Measurements from ENCODE around the gene PIGP. TPM values are rescaled to one million over a fixed set of nuclear protein-coding genes. Genes with fewer than 3 reads are reported as not detected.
"Not testable (repeated sequence)": the region's sequence is repeated elsewhere in the genome, so short reads cannot be mapped to it uniquely, and the experiment has no call there.

Gene PIGP
- total RNA-seq, 1 experiment from 2014 or later: 27.9 TPM

- DNase-seq (ENCODE audit: low read depth): no peak
Observed at GRCh38 chr21:37076087-37076850, 3.4 kb upstream of the PIGP start.

GRCh38 chr21:37075214-37075770 is 2.4 kb upstream of the PIGP start:
- no peak for DNase-seq (ENCODE audit: low read depth)

DNA sequence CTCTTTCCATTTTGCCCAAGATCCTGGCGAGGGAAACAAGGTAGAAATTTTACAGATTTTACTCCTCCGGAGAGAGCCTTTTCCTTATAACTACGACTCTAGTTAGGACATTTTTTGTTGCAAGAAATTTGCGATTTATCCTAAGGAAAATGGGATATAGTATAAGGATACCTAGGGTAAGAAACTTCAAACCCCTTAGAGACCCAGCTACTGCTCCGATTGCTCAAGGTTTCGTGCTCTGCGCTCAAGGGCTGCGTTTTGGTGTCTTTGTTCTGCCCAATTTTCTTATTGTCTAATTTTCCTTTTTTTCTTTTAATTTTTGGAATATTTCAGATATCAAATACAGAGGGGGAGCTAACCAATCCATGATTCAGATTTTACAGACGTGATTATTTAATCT is 1.7 kb upstream of the PIGP start:
- DNase-seq (ENCODE audit: low read depth): no peak

DNA sequence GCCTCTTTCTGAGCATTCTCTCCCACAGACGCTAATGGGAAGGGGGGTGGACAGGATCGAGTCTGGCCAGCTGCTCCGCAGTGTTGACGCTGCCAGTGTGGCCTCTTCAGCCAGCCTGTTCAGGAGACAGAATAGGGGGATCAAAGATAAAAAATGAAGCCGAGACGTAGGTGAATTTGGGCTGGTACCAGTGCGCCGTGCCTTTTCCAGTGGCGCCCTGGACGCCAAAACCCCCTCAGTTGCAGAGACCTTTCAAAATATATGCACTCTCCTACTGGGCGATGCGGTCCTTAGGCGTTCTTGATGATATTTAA is 1.3 kb upstream of the PIGP start:
- no peak for DNase-seq (ENCODE audit: low read depth)

DNA sequence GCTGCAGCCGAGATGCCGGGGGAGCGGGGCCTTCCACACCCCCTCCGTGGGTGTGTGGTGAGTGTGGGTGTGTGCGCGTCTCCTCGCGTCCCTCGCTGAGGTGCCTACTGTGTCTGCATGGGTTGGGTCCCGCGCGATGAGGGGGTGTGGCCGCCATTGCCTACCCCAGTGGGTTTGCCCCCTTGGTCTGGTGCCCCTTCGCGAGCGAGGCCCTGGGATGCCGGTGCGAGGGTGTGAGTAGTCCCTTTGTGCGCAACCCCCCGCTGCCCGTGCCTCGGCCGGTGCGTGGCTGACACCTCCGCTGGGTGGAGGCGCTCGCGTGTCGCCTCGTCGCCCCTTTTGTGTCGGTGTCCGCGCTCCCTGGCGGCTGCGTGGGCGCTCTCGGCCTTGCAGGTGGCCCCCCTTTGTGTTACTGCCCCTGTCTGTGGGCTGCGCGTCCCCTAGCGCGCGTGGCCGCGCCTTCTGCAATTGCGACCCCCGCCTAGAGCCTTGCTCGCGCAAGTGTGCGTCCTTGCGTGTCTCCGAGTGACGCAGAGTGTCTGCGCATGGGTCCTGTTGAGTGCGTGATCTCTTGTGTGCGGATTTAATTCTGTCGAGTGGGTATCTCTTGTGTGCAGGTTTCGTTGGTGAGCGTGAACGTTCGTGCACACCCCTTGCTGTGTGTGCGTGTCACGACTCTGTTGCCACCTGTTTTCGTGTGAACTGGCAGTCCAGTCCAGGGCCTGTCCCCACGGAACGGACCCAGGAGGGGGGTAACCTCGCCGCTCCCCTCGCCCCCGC is 736 bp upstream of the PIGP start:
- no peak for DNase-seq (ENCODE audit: low read depth)

GRCh38 chr21:37072274-37072987 is 440 bp downstream of the PIGP start:
- peak; percentile 19 for DNase-seq (ENCODE audit: low read depth)

GRCh38 chr21:37071561-37072273 is 1.2 kb downstream of the PIGP start:
- peak; percentile 23 for DNase-seq (ENCODE audit: low read depth)

- DNase-seq (ENCODE audit: low read depth): no peak
Observed at GRCh38 chr21:37065561-37066177, 7.2 kb downstream of the PIGP start.

DNA sequence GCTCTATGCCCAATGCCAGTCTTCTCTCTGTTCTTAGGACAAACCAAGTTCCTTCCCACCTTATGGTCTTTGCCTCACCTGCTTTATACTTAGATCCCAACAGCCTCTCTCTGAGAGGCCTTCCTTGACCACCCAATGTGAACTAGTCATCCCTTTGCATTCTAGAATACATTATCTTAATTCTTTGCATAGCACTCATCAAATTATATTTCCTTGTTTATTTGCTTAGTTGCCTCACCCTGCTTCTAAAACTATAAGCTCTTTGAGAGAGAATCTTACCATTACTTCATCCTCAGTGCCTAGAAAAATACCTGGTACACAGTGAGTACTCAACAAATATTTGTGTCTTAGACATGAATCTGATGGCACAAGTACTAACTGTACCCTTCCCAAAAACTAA is 8.0 kb downstream of the PIGP start:
- no peak for DNase-seq (ENCODE audit: low read depth)

- no peak for DNase-seq (ENCODE audit: low read depth)
Observed at GRCh38 chr21:37063433-37063832, 9.4 kb downstream of the PIGP start.

DNA sequence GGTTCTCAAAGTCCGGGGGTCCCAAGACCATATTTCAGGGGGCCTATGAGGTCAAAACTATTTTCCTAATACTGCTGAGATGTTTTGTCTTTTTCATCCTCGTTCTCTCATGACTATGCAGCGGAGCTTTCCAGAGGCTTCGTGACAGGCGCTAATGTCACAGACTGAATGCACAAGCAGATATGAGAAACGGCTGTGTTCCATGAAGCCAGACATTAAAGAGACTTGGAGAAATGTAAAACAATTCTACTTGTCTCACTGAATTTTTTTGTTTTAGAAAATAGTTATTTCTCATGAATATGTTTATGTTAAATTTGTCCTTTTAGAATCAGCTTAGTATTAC is 10.3 kb downstream of the PIGP start:
- no peak for DNase-seq (ENCODE audit: low read depth)

DNA sequence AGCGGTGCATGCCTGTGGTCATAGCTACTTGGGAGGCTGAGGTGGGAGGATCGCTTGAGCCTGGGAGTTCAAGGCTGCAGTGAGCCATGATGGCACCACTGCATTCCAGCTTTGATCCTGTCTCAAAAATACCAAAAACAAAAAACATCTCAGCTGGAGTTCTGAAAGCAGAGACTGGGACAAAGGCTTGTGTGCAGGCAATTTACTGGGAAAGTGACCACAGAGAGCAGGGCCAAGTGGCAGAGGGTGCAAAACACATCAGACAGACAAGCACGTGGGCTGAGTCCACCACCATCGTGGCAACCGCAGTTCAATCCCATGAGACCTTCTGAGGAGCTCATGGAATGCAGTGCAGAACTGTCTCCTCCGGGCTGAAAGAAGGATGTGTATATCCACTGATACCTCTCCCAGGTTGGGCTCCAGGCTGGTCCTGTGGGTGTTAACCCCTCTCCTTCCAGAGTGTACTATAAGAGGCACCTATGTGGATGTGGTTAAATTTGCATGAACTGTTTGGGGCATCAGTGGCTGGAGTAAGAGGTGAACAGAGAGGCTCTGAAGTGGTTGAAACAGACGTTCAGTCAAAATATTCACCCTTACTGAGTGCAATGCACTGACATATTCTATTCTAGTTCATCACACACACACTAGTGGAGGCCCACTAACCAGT is 10.8 kb downstream of the PIGP start:
- no peak for DNase-seq (ENCODE audit: low read depth)

DNA sequence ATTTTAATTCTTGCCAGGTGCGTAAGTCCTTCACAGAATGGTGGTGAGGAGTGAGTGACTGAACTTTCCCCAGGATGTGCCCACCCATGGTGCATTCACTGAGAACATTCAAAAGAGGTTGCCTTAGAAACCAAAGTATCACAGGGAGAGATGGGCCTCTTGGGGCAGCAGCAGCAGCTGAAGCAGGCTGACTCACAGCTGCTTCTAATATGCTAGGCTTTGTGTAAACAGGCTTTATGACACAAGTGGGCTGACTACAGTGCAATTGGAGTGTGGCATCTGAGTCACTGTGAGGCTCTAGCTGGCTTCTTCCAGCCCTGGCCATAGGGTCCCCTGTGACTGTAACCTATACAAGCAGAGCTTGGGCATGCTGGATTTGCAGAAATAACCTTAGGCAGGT is 12.6 kb downstream of the PIGP start:
- peak; percentile 97 for DNase-seq (ENCODE audit: low read depth)

- DNase-seq (ENCODE audit: low read depth): no peak
Observed at GRCh38 chr21:37059181-37059580, 13.7 kb downstream of the PIGP start.

DNA sequence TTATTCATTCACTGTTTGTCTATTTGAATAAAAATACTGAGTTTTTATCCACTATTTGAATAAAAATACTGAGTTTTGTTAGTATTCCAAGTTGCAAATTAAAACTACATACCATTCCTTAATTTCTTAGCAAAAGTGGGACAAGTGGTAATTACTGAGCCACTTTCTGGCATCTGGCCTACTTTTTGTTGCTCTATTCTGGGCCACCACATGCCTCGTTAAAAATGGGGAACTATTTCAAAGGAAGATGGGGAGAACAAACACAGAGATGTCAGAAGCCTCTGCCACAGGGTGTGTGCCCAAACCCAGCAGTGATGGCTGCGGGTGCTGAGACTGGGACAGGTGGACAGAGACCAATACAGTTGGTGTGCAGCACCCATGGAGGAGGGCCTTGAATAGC is 14.6 kb downstream of the PIGP start:
- no peak for DNase-seq (ENCODE audit: low read depth)

- DNase-seq (ENCODE audit: low read depth): no peak
Observed at GRCh38 chr21:37057614-37058013, 15.3 kb downstream of the PIGP start.

GRCh38 chr21:37055271-37055855 is 17.5 kb downstream of the PIGP start:
- no peak for DNase-seq (ENCODE audit: low read depth)

GRCh38 chr21:37049741-37050140 is 23.1 kb downstream of the PIGP start:
- not testable (repeated sequence) for DNase-seq (ENCODE audit: low read depth)

DNA sequence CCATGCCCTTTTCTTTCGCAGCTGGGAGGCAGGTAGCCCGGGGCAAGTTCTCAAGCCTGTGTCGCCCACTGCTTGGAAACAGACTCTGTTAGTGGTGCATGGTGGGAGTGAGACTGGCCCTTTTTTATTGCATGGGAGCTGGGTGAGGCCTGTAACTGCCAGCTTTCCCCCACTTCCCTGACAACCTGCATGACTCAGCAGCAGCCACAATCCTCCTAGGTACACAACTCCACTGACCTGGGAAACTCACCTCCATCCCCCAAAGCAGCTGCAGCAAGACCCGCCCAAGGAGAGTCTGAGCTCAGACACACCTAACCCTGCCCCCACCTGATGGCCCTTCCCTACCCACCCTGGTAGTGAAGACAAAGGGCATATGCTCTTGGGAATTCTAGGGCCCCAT is 25.8 kb downstream of the PIGP start:
- DNase-seq (ENCODE audit: low read depth): peak; percentile 21

- no peak for DNase-seq (ENCODE audit: low read depth)
Observed at GRCh38 chr21:37045556-37045955, 27.3 kb downstream of the PIGP start.
